ENCODE results near the gene ZBTB4. TPM values are rescaled to one million over a fixed set of nuclear protein-coding genes. Genes with fewer than 3 reads are reported as not detected.

ZBTB4 gene
- total RNA-seq, 1 experiment from 2014 or later: 18.1 TPM

DNA sequence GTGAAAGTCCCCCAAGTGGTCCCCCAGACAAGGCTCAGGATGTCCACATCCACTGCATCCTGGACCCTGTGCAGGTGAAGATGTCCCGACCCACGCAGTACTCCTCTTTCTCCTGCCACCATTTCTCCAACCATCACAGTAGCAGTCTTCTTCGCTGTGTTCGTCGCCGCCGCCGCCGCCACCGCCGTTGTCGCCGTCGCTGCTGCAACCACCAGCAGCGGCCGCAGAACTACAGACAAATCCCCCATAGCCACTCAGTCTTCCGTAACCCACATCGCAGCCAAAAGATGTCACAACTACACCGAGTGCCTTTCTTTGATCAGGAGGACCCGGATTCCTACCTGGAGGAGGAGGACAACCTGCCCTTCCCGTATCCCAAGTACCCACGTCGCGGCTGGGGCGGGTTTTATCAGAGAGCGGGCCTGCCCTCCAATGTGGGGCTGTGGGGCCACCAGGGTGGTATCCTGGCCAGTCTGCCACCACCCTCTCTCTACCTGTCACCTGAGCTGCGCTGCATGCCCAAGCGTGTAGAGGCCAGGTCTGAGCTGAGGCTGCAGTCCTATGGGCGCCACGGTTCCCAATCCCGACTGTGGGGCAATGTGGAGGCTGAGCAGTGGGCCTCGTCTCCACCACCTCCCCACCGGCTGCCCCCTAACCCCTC lies 53.1 kb downstream of the ZBTB4 start:
- DNase-seq (ENCODE audit: low read depth): no peak

GRCh38 chr17:7425756-7426155 lies 53.7 kb downstream of the ZBTB4 start:
- no peak for DNase-seq (ENCODE audit: low read depth)

DNA sequence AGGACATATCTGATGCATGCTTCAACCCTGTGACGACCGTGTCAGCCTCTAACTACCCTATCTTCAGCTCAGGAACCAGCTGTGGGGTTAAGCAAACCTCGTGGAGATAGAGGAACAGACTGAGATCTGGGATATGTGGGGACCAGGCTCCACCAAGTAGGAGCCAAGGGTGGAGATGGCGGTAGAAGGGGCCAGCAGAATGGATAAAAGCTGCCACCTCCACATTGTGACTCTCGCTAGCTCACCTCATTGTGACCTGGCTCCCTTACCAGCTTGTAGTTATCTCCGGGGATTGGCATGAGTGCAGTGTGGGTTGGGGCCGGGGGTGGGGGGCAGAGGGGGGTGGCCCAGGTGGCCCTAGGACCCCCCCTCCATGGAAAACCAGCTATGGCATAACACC lies 54.1 kb downstream of the ZBTB4 start, which contains the start of gene SPEM2:
Gene SPEM2 (plus strand): TSS at position 301 of the 400 bp plus-strand sequence. CDS start 73 bp downstream, at position 374.
- no peak for DNase-seq (ENCODE audit: low read depth)

GRCh38 chr17:7423679-7424078 lies 55.8 kb downstream of the ZBTB4 start:
- DNase-seq (ENCODE audit: low read depth): no peak

DNA sequence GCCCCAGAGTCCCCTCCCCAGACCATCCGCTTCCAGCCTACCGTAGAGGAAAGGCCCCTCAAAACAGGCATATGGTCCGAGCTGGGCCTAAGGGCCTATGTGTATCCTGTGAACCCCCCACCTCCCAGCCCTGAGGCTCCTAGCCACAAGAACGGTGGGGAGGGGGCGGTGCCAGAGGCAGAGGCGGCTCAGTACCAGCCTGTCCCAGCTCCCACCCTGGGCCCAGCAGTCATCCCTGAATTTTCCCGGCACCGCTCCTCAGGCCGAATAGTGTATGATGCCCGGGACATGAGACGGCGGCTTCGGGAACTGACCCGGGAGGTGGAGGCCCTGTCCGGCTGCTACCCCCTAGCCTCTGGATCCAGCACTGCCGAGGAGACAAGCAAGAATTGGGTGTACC lies 58.2 kb downstream of the ZBTB4 start:
- DNase-seq (ENCODE audit: low read depth): no peak

GRCh38 chr17:7419819-7420610 lies 59.4 kb downstream of the ZBTB4 start, which contains the start of gene SPEM1:
Gene SPEM1 (plus strand): TSS chr17:7420324. CDS start chr17:7420385, 61 bp downstream.
- DNase-seq (ENCODE audit: low read depth): no peak

DNA sequence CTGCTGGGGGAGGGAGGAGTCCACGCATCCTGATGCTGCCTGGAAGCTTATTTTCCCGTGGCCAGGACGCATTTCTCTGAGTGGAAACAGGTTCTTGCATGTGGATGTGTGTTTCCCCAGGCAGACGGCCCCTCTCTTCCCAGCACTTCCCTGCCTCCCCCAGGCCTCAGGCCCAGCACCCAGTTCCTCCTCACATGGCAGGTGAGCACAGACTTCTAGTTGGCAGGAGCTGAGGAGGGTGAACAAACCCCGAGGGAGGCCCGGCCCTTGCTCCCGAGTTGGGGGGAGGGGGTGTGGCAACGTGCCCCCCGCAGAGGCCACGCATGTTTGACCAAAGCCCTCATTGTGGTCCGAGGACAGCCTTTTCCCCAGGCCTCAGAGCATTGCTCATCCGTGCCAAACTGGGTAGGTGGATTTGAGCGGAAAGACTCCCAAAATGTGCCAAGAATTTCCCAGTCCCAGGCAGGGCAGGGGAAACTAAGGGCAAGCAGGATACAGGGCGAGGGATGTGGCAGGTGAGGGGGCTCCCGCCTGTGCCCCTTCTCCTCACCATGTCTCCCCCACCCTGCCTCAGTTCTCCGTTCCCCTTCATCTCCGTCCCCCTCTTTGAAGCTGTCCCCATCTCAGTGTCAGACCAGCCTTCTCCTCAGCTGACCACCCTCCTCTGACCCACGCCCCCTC lies 60.8 kb downstream of the ZBTB4 start:
- no peak for DNase-seq (ENCODE audit: low read depth)

DNA sequence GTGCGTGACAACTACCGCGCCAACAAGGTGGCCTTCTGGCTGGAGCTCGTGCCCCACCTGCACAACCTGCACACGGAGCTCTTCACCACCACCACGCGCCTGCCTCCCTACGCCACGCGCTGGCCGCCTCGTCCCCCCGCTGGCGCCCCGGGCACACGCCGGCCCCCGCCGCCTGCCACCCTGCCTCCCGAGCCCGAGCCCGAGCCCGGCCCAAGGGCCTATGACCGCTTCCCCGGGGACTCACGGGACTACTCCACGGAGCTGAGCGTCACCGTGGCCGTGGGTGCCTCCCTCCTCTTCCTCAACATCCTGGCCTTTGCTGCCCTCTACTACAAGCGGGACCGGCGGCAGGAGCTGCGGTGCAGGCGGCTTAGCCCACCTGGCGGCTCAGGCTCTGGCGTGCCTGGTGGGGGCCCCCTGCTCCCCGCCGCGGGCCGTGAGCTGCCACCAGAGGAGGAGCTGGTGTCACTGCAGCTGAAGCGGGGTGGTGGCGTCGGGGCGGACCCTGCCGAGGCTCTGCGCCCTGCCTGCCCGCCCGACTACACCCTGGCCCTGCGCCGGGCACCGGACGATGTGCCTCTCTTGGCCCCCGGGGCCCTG lies 62.3 kb downstream of the ZBTB4 start:
- DNase-seq (ENCODE audit: low read depth): no peak

DNA sequence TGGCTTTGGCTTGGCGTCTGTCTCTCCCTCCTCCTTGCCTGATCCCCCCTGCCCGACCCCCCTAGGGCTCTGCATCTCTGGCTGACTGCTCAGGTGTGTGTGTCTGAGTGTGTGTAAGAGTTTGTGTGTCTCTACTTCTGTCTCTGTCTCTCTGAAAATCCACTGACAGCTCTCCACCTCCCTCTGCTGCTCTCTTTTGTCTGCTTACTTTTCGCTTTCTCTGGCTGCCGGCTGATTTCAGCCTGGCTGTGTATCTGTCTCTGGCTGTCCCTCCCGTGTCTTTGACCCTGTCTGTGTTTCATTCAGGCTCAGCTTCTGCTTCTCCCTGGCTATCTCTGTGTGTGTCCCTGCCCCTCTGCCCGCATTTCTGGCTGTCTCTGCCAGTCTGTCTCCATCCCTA lies 63.1 kb downstream of the ZBTB4 start:
- no peak for DNase-seq (ENCODE audit: low read depth)

- no peak for DNase-seq (ENCODE audit: low read depth)
These were observed 63.6 kb downstream of the ZBTB4 start for GRCh38 chr17:7415784-7416183.

- DNase-seq (ENCODE audit: low read depth): no peak
These were observed 64.6 kb downstream of the ZBTB4 start for GRCh38 chr17:7414837-7415236.

- peak; percentile 75 for DNase-seq (ENCODE audit: low read depth)
These were observed 66.0 kb downstream of the ZBTB4 start for GRCh38 chr17:7413346-7413985.

GRCh38 chr17:7411427-7411750 lies 68.0 kb downstream of the ZBTB4 start:
- no peak for DNase-seq (ENCODE audit: low read depth)

GRCh38 chr17:7410634-7411426 lies 68.6 kb downstream of the ZBTB4 start:
- DNase-seq (ENCODE audit: low read depth): no peak

DNA sequence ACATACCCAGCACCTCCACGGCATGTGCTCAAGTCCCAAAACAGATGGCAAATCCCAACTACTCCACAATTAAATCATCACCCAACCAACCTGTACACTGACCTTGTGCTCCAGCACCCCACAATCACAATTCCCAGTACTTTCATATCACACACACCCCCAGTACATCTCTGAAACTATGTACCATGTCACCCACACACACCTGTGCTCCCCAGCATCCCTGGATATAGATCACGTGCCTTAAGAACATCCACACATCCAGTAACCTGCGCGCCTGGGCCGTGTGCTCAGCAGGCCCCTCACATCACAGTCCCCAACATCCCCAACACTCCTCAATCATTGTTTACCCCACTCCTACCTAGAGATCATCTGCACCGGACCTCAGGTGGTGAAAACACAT lies 69.7 kb downstream of the ZBTB4 start:
- no peak for DNase-seq (ENCODE audit: low read depth)

Other genes starting within 250 kb of the ZBTB4 start
- gene DVL2, start 245.1 kb downstream of the ZBTB4 start, total RNA-seq (2014; rRNA removed; shearing (Covaris generic)): 45.2 and 57.0 TPM in 2 replicates
- gene PHF23, start 240.2 kb downstream of the ZBTB4 start, total RNA-seq (2014; rRNA removed; shearing (Covaris generic)): 94.0 and 115 TPM in 2 replicates
- gene GABARAP, start 237.2 kb downstream of the ZBTB4 start, total RNA-seq (2014; rRNA removed; shearing (Covaris generic)): 191 and 331 TPM in 2 replicates
- 43.6 and 79.9 TPM in 2 replicates for gene CTDNEP1, start 227.9 kb downstream of the ZBTB4 start, total RNA-seq (2014; rRNA removed; shearing (Covaris generic))
- gene ELP5, start 227.4 kb downstream of the ZBTB4 start, total RNA-seq (2014; rRNA removed; shearing (Covaris generic)): 68.1 and 78.2 TPM in 2 replicates
- not detected in 2 replicates for gene CLDN7, start 217.2 kb downstream of the ZBTB4 start, total RNA-seq (2014; rRNA removed; shearing (Covaris generic))
- 0.03 TPM in 1 of 2 replicates, not detected in the other for gene SLC2A4, start 197.9 kb downstream of the ZBTB4 start, total RNA-seq (2014; rRNA removed; shearing (Covaris generic))
- gene YBX2, start 185.0 kb downstream of the ZBTB4 start, total RNA-seq (2014; rRNA removed; shearing (Covaris generic)): not detected in 2 replicates
- 1,448 and 1,578 TPM in 2 replicates for gene EIF5A, start 172.0 kb downstream of the ZBTB4 start, total RNA-seq (2014; rRNA removed; shearing (Covaris generic))
- 125 and 135 TPM in 2 replicates for gene GPS2, start 164.3 kb downstream of the ZBTB4 start, total RNA-seq (2014; rRNA removed; shearing (Covaris generic))
- 20.7 TPM in 2 replicates for gene NEURL4, start 150.3 kb downstream of the ZBTB4 start, total RNA-seq (2014; rRNA removed; shearing (Covaris generic))
- 0.90 and 2.2 TPM in 2 replicates for gene ACAP1, start 143.1 kb downstream of the ZBTB4 start, total RNA-seq (2014; rRNA removed; shearing (Covaris generic))
- 4.7 and 5.8 TPM in 2 replicates for gene KCTD11, start 127.5 kb downstream of the ZBTB4 start, total RNA-seq (2014; rRNA removed; shearing (Covaris generic))
- not detected in 2 replicates for gene TMEM95, start 124.5 kb downstream of the ZBTB4 start, total RNA-seq (2014; rRNA removed; shearing (Covaris generic))
- gene TNK1, start 98.5 kb downstream of the ZBTB4 start, total RNA-seq (2014; rRNA removed; shearing (Covaris generic)): 0.24 TPM in 1 of 2 replicates, not detected in the other
- gene PLSCR3, start 85.1 kb downstream of the ZBTB4 start, total RNA-seq (2014; rRNA removed; shearing (Covaris generic)): 31.7 and 36.7 TPM in 2 replicates
- 54.1 and 72.6 TPM in 2 replicates for gene TMEM256, start 75.5 kb downstream of the ZBTB4 start, total RNA-seq (2014; rRNA removed; shearing (Covaris generic))
- 6.1 and 7.4 TPM in 2 replicates for gene NLGN2, start 71.8 kb downstream of the ZBTB4 start, total RNA-seq (2014; rRNA removed; shearing (Covaris generic))
- not detected in 2 replicates for gene SPEM1, start 59.3 kb downstream of the ZBTB4 start, total RNA-seq (2014; rRNA removed; shearing (Covaris generic))
- gene SPEM2, start 54.0 kb downstream of the ZBTB4 start, total RNA-seq (2014; rRNA removed; shearing (Covaris generic)): not detected in 2 replicates
- gene SPEM3, start 50.8 kb downstream of the ZBTB4 start, total RNA-seq (2014; rRNA removed; shearing (Covaris generic)): not detected in 2 replicates
- gene TMEM102, start 44.2 kb downstream of the ZBTB4 start, total RNA-seq (2014; rRNA removed; shearing (Covaris generic)): 0.23 and 0.43 TPM in 2 replicates
- 0.23 and 0.37 TPM in 2 replicates for gene FGF11, start 40.1 kb downstream of the ZBTB4 start, total RNA-seq (2014; rRNA removed; shearing (Covaris generic))
- gene CHRNB1, start 34.6 kb downstream of the ZBTB4 start, total RNA-seq (2014; rRNA removed; shearing (Covaris generic)): 6.0 and 7.9 TPM in 2 replicates
- gene SLC35G6, start 1.8 kb upstream of the ZBTB4 start, total RNA-seq (2014; rRNA removed; shearing (Covaris generic)): not detected in 2 replicates
- 43.4 and 44.6 TPM in 2 replicates for gene POLR2A, start 4.7 kb upstream of the ZBTB4 start, total RNA-seq (2014; rRNA removed; shearing (Covaris generic))
- gene TNFSF12, start 69.4 kb upstream of the ZBTB4 start, total RNA-seq (2014; rRNA removed; shearing (Covaris generic)): 3.2 and 5.6 TPM in 2 replicates
- 0.37 and 0.63 TPM in 2 replicates for gene TNFSF13, start 79.1 kb upstream of the ZBTB4 start, total RNA-seq (2014; rRNA removed; shearing (Covaris generic))
- gene SENP3, start 82.3 kb upstream of the ZBTB4 start, total RNA-seq (2014; rRNA removed; shearing (Covaris generic)): 138 and 141 TPM in 2 replicates
- gene CD68, start 100.0 kb upstream of the ZBTB4 start, total RNA-seq (2014; rRNA removed; shearing (Covaris generic)): 55.2 and 75.8 TPM in 2 replicates
- 148 and 177 TPM in 2 replicates for gene MPDU1, start 104.2 kb upstream of the ZBTB4 start, total RNA-seq (2014; rRNA removed; shearing (Covaris generic))
- 0.31 and 1.8 TPM in 2 replicates for gene SOX15, start 110.5 kb upstream of the ZBTB4 start, total RNA-seq (2014; rRNA removed; shearing (Covaris generic))
- 54.4 and 60.7 TPM in 2 replicates for gene FXR2, start 135.3 kb upstream of the ZBTB4 start, total RNA-seq (2014; rRNA removed; shearing (Covaris generic))
- 18.6 and 20.8 TPM in 2 replicates for gene SAT2, start 148.2 kb upstream of the ZBTB4 start, total RNA-seq (2014; rRNA removed; shearing (Covaris generic))
- not detected in 2 replicates for gene SHBG, start 150.5 kb upstream of the ZBTB4 start, total RNA-seq (2014; rRNA removed; shearing (Covaris generic))
- not detected in 2 replicates for gene ATP1B2, start 171.3 kb upstream of the ZBTB4 start, total RNA-seq (2014; rRNA removed; shearing (Covaris generic))
- gene TP53, start 207.9 kb upstream of the ZBTB4 start, total RNA-seq (2014; rRNA removed; shearing (Covaris generic)): 29.5 and 47.7 TPM in 2 replicates
- 25.2 and 29.2 TPM in 2 replicates for gene WRAP53, start 208.8 kb upstream of the ZBTB4 start, total RNA-seq (2014; rRNA removed; shearing (Covaris generic))
- 5.7 and 7.7 TPM in 2 replicates for gene EFNB3, start 225.6 kb upstream of the ZBTB4 start, total RNA-seq (2014; rRNA removed; shearing (Covaris generic))
- gene DNAH2, start 238.1 kb upstream of the ZBTB4 start, total RNA-seq (2014; rRNA removed; shearing (Covaris generic)): not detected in 2 replicates

Data from HT1080 (cell line).